LoVo (cell line): Measurements from ENCODE around the gene NUP160.
"Not testable (repeated sequence)": the region's sequence is repeated elsewhere in the genome, so short reads cannot be mapped to it uniquely, and the experiment has no call there.

ENCODE experiments used
- DNase-seq: peaks from one replicate; pipeline ENCODE4 v3.0.0-alpha.2; 2016; ENCODE audit warnings: low spot score

NUP160 gene

GRCh38 chr11:47847892-47848699, at the start of gene NUP160:
Gene NUP160, minus strand, starts transcription at chr11:47848350. Its CDS starts 32 bp downstream, at chr11:47848318.
- peak; percentile 73 for DNase-seq

- DNase-seq: no peak
Measured at GRCh38 chr11:47896199-47896598, 48.0 kb upstream of the NUP160 start.

DNA sequence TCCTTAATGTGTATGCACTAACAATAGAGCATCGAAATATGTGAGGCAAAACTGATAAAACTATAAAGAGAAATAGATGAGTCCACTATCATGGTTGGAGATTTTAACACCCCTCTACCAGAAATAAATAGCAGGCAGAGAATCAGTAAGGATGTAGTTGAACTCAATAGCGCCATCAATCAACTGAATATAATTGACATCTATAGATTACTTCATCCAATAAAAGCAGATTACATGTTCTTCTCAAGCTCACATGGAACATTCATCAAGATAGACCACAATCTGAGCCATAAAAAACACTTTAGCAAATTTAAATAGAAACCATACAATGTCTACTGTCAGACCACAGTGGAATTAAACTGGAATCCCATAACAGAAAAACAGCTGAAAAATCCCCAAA, 46.9 kb upstream of the NUP160 start:
- no peak for DNase-seq

DNA sequence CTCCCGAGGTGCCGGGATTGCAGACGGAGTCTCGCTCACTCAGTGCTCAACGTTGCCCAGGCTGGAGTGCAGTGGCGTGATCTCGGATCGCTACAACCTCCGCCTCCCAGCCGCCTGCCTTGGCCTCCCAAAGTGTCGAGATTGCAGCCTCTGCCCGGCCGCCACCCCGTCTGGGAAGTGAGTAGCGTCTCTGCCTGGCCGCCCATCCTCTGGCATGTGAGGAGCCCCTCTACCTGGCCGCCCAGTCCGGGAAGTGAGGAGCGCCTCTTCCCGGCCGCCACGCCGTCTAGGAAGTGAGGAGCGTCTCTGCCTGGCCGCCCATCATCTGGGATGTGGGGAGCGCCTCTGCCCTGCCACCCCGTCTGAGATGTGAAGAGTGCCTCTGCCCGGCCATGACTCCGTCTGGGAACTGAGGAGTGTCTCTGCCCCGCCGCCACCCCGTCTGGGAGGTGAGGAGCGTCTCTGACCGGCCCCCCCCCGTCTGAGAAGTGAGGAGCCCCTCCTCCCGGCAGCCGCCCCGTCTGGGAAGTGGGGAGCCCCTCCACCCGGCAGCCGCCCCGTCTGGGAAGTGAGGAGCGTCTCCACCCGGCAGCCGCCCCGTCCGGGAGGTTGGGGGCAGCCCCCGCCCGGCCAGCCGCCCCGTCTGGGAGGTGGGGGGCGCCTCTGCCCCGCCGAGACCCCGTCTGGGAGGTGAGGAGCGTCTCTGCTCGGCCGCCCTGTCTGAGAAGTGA, 44.6 kb upstream of the NUP160 start:
- not testable (repeated sequence) for DNase-seq

- DNase-seq: no peak
Measured at GRCh38 chr11:47891886-47892285, 43.7 kb upstream of the NUP160 start.

- no peak for DNase-seq
Measured at GRCh38 chr11:47889714-47890441, 41.7 kb upstream of the NUP160 start.

- DNase-seq: no peak
Measured at GRCh38 chr11:47887910-47888569, 39.9 kb upstream of the NUP160 start.

- DNase-seq: no peak
Measured at GRCh38 chr11:47886096-47886495, 37.9 kb upstream of the NUP160 start.

GRCh38 chr11:47882437-47882836, 34.3 kb upstream of the NUP160 start:
- not testable (repeated sequence) for DNase-seq

DNA sequence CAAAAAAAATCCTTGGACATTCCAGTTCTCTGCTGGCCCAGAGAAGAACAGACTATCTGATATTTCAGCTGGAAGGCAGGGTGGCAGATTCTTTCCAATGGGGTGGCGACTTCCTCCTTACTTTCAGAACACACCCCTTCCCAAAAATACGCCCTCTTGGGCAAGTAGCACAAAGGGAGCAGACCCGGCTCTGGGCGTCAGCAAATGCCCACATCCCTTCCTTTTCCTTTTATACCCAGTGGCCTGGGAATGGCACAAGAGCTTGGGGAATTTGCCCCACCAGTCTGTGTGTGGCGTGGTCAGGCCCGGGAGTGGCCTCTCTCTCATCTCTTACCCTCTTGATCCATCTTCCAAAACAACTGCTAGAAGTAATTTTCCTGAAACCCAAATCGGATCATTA, 33.0 kb upstream of the NUP160 start:
- DNase-seq: no peak

GRCh38 chr11:47879259-47880158, 31.4 kb upstream of the NUP160 start:
- no peak for DNase-seq

DNA sequence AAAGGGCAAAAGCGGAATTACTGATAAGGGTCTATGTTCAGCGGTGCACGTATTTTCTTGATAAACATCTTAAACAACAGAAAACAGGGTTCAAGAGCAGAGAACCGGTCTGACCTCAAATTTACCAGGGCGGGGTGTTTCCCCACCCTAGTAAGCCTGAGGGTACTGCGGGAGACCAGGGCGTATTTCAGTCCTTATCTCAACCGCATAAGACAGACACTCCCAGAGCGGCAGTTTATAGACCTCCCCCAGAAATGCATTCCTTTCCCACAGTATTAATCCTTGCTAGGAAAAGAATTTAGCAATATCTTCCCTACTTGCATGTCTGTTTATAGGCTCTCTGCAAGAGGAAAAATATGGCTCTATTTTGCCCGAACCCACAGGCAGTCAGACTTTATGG, 27.7 kb upstream of the NUP160 start:
- DNase-seq: not testable (repeated sequence)

DNA sequence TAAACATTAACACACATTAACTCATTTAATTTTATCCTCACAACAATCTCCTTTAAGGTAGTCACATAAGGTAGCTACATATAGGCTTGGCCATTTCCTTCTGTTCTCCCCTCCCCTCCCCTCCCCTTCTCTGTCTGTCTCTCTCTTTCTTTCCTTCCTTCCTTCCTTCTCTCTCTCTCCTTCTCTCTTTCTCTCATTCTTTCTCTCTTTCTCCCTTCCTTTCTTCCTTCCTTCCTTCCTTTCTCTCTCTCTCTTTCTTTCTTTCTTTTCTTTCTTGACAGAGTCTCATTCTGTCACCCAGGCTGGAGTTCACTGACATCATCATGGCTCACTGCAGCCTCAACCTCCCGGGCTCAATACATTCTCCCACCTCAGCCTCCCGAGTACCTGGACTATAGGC, 22.3 kb upstream of the NUP160 start:
- no peak for DNase-seq

- DNase-seq: no peak
Measured at GRCh38 chr11:47869544-47870393, 21.6 kb upstream of the NUP160 start.

GRCh38 chr11:47867823-47868222, 19.7 kb upstream of the NUP160 start:
- no peak for DNase-seq

- DNase-seq: not testable (repeated sequence)
Measured at GRCh38 chr11:47866892-47867291, 18.7 kb upstream of the NUP160 start.

- DNase-seq: no peak
Measured at GRCh38 chr11:47864901-47865300, 16.8 kb upstream of the NUP160 start.

DNA sequence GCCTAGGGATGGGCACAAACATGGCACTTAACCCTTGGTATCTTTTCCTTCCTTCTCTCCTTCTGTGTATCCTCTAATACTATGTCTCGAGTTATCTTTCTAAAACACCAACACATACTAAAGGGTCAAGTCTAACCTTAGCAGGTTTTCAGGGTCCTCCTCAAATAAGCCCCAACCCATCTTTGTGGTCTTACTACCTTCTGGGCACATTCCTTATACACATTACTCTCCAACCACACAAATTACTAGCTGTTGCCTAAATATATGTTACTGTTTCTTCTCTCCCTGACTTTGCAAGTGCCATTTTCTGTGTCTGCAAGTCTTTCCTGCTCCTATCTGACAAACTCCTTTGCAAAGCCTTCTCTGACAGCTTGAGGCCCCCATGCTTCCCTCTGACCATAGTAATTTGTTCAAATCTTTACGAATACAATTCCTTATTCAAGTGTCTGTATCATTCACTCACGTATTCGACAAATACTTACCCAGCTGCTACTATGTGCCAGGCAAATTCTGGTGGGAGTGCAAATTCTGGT, 15.8 kb upstream of the NUP160 start:
- no peak for DNase-seq

DNA sequence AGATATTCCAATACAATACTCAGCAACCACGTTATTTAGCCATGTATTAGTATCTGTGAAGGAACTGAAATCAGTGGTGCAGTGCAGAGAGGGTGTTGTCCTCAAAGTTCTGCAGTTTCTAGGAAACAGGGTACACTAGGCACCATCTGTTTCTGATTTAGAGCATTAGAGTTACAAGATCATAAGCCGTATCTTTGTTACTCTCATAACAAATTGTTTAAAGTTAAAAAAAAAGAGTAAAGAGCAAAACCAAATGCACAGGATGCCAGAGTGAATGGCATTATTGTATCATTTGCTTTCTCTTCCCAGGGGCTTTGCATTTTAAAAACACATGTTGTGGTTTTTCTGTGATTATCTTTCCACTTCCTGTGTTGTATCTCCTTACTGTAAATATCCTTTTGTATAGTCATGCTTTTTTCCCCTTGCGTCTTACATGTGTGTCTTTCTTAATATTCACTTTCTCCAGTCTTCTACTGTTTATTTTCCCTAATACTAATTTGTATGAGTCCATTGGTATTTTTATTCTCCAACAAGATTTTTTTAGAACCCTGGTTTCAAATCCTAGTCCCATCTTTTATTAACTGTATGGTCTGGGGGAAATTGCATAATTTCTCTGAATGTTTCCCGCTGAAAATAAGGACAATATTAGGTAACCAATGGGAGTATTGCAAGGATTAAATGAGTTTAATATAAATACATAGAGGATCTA, 15.2 kb upstream of the NUP160 start:
- no peak for DNase-seq
